A549 treated with Hydrocortisone at 1 μM for 4 hours (cell line): ENCODE measurements around the gene SLC15A1. TPM values are rescaled to one million over a fixed set of nuclear protein-coding genes. Genes with fewer than 3 reads are reported as not detected.

ENCODE experiments used
- total RNA-seq: library from RNA; stranded (reverse); fragments of 200-300 nt; extraction: Qiagen RNA extraction; gene quantifications from 5 replicates; pipeline ENCODE4 v1.2.3, GENCODE V29; 2022

The SLC15A1 gene, protein sequence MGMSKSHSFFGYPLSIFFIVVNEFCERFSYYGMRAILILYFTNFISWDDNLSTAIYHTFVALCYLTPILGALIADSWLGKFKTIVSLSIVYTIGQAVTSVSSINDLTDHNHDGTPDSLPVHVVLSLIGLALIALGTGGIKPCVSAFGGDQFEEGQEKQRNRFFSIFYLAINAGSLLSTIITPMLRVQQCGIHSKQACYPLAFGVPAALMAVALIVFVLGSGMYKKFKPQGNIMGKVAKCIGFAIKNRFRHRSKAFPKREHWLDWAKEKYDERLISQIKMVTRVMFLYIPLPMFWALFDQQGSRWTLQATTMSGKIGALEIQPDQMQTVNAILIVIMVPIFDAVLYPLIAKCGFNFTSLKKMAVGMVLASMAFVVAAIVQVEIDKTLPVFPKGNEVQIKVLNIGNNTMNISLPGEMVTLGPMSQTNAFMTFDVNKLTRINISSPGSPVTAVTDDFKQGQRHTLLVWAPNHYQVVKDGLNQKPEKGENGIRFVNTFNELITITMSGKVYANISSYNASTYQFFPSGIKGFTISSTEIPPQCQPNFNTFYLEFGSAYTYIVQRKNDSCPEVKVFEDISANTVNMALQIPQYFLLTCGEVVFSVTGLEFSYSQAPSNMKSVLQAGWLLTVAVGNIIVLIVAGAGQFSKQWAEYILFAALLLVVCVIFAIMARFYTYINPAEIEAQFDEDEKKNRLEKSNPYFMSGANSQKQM
- 0.03 to 0.07 TPM (median 0.05 TPM) in 5 replicates for total RNA-seq

GRCh38 chr13:98752467-98753290, at the start of gene SLC15A1:
TSS of gene SLC15A1 (minus strand) at chr13:98752672. CDS start at chr13:98752598, 74 bp downstream.

Other genes starting within 250 kb of the SLC15A1 start
- 56.9 to 77.7 TPM (median 67.3 TPM) in 5 replicates for gene STK24, start 175.6 kb downstream of the SLC15A1 start, total RNA-seq
- 18.9 to 35.0 TPM (median 24.8 TPM) in 5 replicates for gene DOCK9, start 225.4 kb upstream of the SLC15A1 start, total RNA-seq